HCT116 (cell line): ENCODE measurements around the gene TGFBR3. TPM values are rescaled to one million over a fixed set of nuclear protein-coding genes. Genes with fewer than 3 reads are reported as not detected.

Source experiments
- ATAC-seq: fragments of 200-7000 bp; cut with Tn5 transposase; 2 replicates; pipeline ENCODE4 v1.9.1; 2020; ENCODE audit warnings: mild to moderate bottlenecking, moderate library complexity
- BruUV-seq: library from RNA; stranded (reverse); fragments of 400-500 nt; replicated peaks from 2 replicates; lab custom pipeline; 2021; lab: Mats Ljungman, UMichigan
- CTCF ChIA-PET: fragments of 300-600 bp; sonication (Branson Sonifier 250); formaldehyde crosslinking; loops from one replicate; lab custom pipeline; 2021; ENCODE audit warnings: antibody characterized with exemption; lab: Charles Lee
- POLR2A ChIA-PET: fragments of 300-600, 350-600 bp; sonication (Branson Sonifier 250); formaldehyde crosslinking; loops from one replicate; lab custom pipeline; 2021; ENCODE audit warnings: antibody characterized with exemption; lab: Charles Lee
- RAD21 ChIA-PET, 2 experiments: fragments of 300-600 bp; sonication (Branson Sonifier 250); formaldehyde crosslinking; loops; one replicate each; lab custom pipeline; 2023; ENCODE audit warnings: low total read pairs in 2 of 2; ENCODE audit not compliant: uncharacterized antibody in 2 of 2, unreplicated experiment in 2 of 2, low non-redundant PET in 1 of 2; lab: Charles Lee
- DNase-seq: peaks from one replicate; pipeline ENCODE4 v3.0.0-alpha.2; 2010; ENCODE audit warnings: low read depth, low spot score
- H2AFZ ChIP-seq: fragments of 200-600 bp; shearing (Covaris generic), sonication (generic); 2 replicates; pipeline ENCODE4 v1.6.1; 2017; ENCODE audit warnings: low read depth, mixed run types, mixed read lengths, antibody characterized with exemption, low read length; ENCODE audit not compliant: poor library complexity, severe bottlenecking
- H3K27ac ChIP-seq: 2 replicates; pipeline ENCODE4 v1.5.1; 2012; ENCODE audit warnings: low read depth, low read length
- H3K27me3 ChIP-seq: fragments of 200-600 bp; sonication (generic); 2 replicates; pipeline ENCODE4 v1.6.1; 2016; ENCODE audit warnings: mixed run types, low read length, mixed read lengths; ENCODE audit not compliant: insufficient read depth
- H3K36me3 ChIP-seq, 2 experiments: fragments of 200-500 bp in 1 of 2; fragments of 200-600 bp in 1 of 2; sonication (Bioruptor generic) in 1 of 2; sonication (generic) in 1 of 2; 2 replicates each; pipeline versions ENCODE4 v1.5.1 to v1.6.1; 2014 to 2016; ENCODE audit warnings: low read length in 2 of 2, inconsistent platforms in 1 of 2, mixed read lengths in 1 of 2, mixed run types in 1 of 2; ENCODE audit not compliant: insufficient read depth in 2 of 2, control insufficient read depth in 1 of 2
- H3K4me1 ChIP-seq, 2 experiments: fragments of 200-600 bp in 1 of 2; sonication (generic) in 1 of 2; 2 replicates each; pipeline versions ENCODE4 v1.5.1 to v1.6.1; 2012 to 2017; ENCODE audit warnings: low read length in 2 of 2, inconsistent platforms in 1 of 2, mild to moderate bottlenecking in 1 of 2, mixed read lengths in 1 of 2, mixed run types in 1 of 2, moderate library complexity in 1 of 2; ENCODE audit not compliant: insufficient read depth in 2 of 2, control insufficient read depth in 1 of 2
- H3K4me2 ChIP-seq: fragments of 200-600 bp; sonication (generic); 2 replicates; pipeline ENCODE4 v1.6.1; 2017; ENCODE audit warnings: mixed run types, low read length, mixed read lengths
- H3K4me3 ChIP-seq, 2 experiments: fragments of 200-600 bp in 1 of 2; sonication (generic) in 1 of 2; replicated peaks in 1 of 2; 2 replicates each; pipeline ENCODE4 v1.5.1; 2011 to 2016; ENCODE audit warnings: low read length in 2 of 2, control low read depth in 1 of 2, low read depth in 1 of 2, mild to moderate bottlenecking in 1 of 2, mixed read lengths in 1 of 2, mixed run types in 1 of 2
- H3K79me2 ChIP-seq: fragments of 200-600 bp; sonication (generic); 2 replicates; pipeline ENCODE4 v1.6.1; 2017; ENCODE audit warnings: mild to moderate bottlenecking, mixed run types, low read length, moderate library complexity, mixed read lengths; ENCODE audit not compliant: insufficient read depth
- H3K9ac ChIP-seq: fragments of 200-600 bp; sonication (generic); 2 replicates; pipeline ENCODE4 v1.6.1; 2016; ENCODE audit warnings: low read length, mixed read lengths
- H3K9me2 ChIP-seq: fragments of 200-600 bp; sonication (generic), shearing (Covaris generic); 2 replicates; pipeline ENCODE4 v1.6.1; 2017; ENCODE audit warnings: mixed run types, mild to moderate bottlenecking, moderate library complexity; ENCODE audit not compliant: insufficient read depth
- H3K9me3 ChIP-seq, 2 experiments: fragments of 200-500 bp in 1 of 2; fragments of 200-600 bp in 1 of 2; sonication (Bioruptor generic) in 1 of 2; sonication (generic) in 1 of 2; 2 replicates each; pipeline ENCODE4 v1.6.1; 2014 to 2017; ENCODE audit warnings: low read length in 2 of 2, mixed read lengths in 2 of 2, inconsistent platforms in 1 of 2, low read depth in 1 of 2, mild to moderate bottlenecking in 1 of 2, mixed run types in 1 of 2, moderate library complexity in 1 of 2; ENCODE audit not compliant: control insufficient read depth in 1 of 2, insufficient read depth in 1 of 2
- H4K20me1 ChIP-seq: fragments of 200-600 bp; sonication (generic), shearing (Covaris generic); 2 replicates; pipeline ENCODE4 v1.6.1; 2017; ENCODE audit warnings: mixed run types, mild to moderate bottlenecking, moderate library complexity; ENCODE audit not compliant: insufficient read depth
- ATF3 ChIP-seq: IDR thresholded peaks from 2 replicates; pipeline ENCODE4 v1.6.1; 2012
- CTCF ChIP-seq, 3 experiments: fragments of 200-600 bp in 1 of 3; sonication (generic) in 1 of 3; IDR thresholded peaks in 2 of 3; conservative IDR thresholded peaks in 1 of 3; 2 replicates each; pipeline ENCODE4 v1.5.1; 2012 to 2017; ENCODE audit warnings: low read depth in 2 of 3, low read length in 2 of 3, antibody characterized with exemption in 1 of 3, borderline replicate concordance in 1 of 3, control low read depth in 1 of 3, mild to moderate bottlenecking in 1 of 3, mixed read lengths in 1 of 3, mixed run types in 1 of 3, moderate library complexity in 1 of 3; ENCODE audit not compliant: insufficient read depth in 1 of 3
- ELF1 ChIP-seq: IDR thresholded peaks from 2 replicates; pipeline ENCODE4 v1.6.1; 2012; ENCODE audit warnings: low read depth, borderline replicate concordance
- EZH2phosphoT487 ChIP-seq: fragments of 200-600 bp; IDR thresholded peaks from 2 replicates; pipeline ENCODE4 v1.6.1; 2018; ENCODE audit warnings: antibody characterized with exemption, borderline replicate concordance
- JUND ChIP-seq: IDR thresholded peaks from 2 replicates; pipeline ENCODE4 v1.6.1; 2012
- POLR2AphosphoS5 ChIP-seq: IDR thresholded peaks from 2 replicates; pipeline ENCODE4 v1.6.1; 2011; ENCODE audit warnings: mild to moderate bottlenecking, low read depth, low read length, moderate library complexity
- SRF ChIP-seq: IDR thresholded peaks from 2 replicates; pipeline ENCODE4 v1.6.1; 2012; ENCODE audit warnings: low read depth
- TCF7L2 ChIP-seq: IDR thresholded peaks from 2 replicates; pipeline ENCODE4 v1.7.0; 2011; ENCODE audit warnings: borderline replicate concordance, inconsistent platforms; ENCODE audit not compliant: insufficient read depth, insufficient read length; ENCODE audit errors: extremely low read depth
- ZFX ChIP-seq: fragments of 450-650 bp; IDR thresholded peaks from 2 replicates; pipeline ENCODE4 v1.6.1; 2017
- ZNF274 ChIP-seq: fragments of 200-500 bp; sonication (Bioruptor generic); IDR thresholded peaks from 2 replicates; pipeline ENCODE4 v1.6.1; 2014; ENCODE audit warnings: mild to moderate bottlenecking, low read depth, low read length, inconsistent platforms
- intact Hi-C: fragments of 100-400 bp; cut with micrococcal nuclease; formaldehyde crosslinking; loops from 2 replicates; pipeline ENCODE4 v1.10.0; 2022
- total RNA-seq: library from RNA; stranded (reverse); gene quantifications from one replicate; pipeline ENCODE4 v1.2.1, GENCODE V29; 2021; ENCODE audit not compliant: unreplicated experiment
- TF ChIP-seq, protein P1 (sequence below): IDR thresholded peaks from 2 replicates; pipeline ENCODE4 v1.6.1; 2011; ENCODE audit warnings: mild to moderate bottlenecking, low read length, moderate library complexity; ENCODE audit not compliant: insufficient replicate concordance; ENCODE audit errors: extremely low read depth
- TF ChIP-seq, protein P2 (sequence below): IDR thresholded peaks from 2 replicates; pipeline ENCODE4 v1.6.1; 2012; ENCODE audit warnings: low read depth

TGFBR3 gene
- total RNA-seq, 1 experiment from 2014 or later: 7.1 TPM

- intact Hi-C loops: no loop called here
- no peaks in the 10 kb centered on the region for H3K4me1 ChIP-seq
These were observed 69.9 kb downstream of the TGFBR3 start for GRCh38 chr1:91816031-91816430.

More at GRCh38 chr1:91816031-91816430, 69.9 kb downstream of the TGFBR3 start:
- BruUV-seq: no TSS peak
- Histone ChIP-seq H2AFZ (no peak overlapping the region), H4K20me1 (no peaks in the 10 kb centered on the region), H3K9me2 (no peaks in the 10 kb centered on the region), H3K9me3 (no peaks in the 10 kb centered on the region), H3K36me3 (no peaks in the 10 kb centered on the region), H3K4me2 (no peak overlapping the region), H3K79me2 (no peaks in the 10 kb centered on the region), H3K27me3 (no peaks in the 10 kb centered on the region), H3K27ac (no peak overlapping the region), H3K9ac (no peak overlapping the region), H3K4me3 (no peak overlapping the region)
- RAD21 ChIA-PET: no interaction called here
- DNase-seq (no peak), ATAC-seq (no peak)
- CTCF ChIA-PET: no interaction called here
- POLR2A ChIA-PET: no interaction called here
- TF ChIP-seq POLR2AphosphoS5 (no peak), JUND (no peak), ZFX (no peak), ZNF274 (no peak), CTCF (IDR thresholded peaks at IDR 0.05 in 2 of 3, conservative IDR thresholded peaks at IDR 0.05 in 1 of 3; ENCODE audit: borderline replicate concordance in 1 of 3, insufficient read depth in 1 of 3, low read depth in 2 of 3, low read length in 2 of 3) (no peak), ATF3 (no peak), EZH2phosphoT487 (no peak), SRF (no peak), ELF1 (no peak), TCF7L2 (no peak)
- TF ChIP-seq, protein P1, sequence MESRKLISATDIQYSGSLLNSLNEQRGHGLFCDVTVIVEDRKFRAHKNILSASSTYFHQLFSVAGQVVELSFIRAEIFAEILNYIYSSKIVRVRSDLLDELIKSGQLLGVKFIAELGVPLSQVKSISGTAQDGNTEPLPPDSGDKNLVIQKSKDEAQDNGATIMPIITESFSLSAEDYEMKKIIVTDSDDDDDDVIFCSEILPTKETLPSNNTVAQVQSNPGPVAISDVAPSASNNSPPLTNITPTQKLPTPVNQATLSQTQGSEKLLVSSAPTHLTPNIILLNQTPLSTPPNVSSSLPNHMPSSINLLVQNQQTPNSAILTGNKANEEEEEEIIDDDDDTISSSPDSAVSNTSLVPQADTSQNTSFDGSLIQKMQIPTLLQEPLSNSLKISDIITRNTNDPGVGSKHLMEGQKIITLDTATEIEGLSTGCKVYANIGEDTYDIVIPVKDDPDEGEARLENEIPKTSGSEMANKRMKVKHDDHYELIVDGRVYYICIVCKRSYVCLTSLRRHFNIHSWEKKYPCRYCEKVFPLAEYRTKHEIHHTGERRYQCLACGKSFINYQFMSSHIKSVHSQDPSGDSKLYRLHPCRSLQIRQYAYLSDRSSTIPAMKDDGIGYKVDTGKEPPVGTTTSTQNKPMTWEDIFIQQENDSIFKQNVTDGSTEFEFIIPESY: no peak
- TF ChIP-seq, protein P2, sequence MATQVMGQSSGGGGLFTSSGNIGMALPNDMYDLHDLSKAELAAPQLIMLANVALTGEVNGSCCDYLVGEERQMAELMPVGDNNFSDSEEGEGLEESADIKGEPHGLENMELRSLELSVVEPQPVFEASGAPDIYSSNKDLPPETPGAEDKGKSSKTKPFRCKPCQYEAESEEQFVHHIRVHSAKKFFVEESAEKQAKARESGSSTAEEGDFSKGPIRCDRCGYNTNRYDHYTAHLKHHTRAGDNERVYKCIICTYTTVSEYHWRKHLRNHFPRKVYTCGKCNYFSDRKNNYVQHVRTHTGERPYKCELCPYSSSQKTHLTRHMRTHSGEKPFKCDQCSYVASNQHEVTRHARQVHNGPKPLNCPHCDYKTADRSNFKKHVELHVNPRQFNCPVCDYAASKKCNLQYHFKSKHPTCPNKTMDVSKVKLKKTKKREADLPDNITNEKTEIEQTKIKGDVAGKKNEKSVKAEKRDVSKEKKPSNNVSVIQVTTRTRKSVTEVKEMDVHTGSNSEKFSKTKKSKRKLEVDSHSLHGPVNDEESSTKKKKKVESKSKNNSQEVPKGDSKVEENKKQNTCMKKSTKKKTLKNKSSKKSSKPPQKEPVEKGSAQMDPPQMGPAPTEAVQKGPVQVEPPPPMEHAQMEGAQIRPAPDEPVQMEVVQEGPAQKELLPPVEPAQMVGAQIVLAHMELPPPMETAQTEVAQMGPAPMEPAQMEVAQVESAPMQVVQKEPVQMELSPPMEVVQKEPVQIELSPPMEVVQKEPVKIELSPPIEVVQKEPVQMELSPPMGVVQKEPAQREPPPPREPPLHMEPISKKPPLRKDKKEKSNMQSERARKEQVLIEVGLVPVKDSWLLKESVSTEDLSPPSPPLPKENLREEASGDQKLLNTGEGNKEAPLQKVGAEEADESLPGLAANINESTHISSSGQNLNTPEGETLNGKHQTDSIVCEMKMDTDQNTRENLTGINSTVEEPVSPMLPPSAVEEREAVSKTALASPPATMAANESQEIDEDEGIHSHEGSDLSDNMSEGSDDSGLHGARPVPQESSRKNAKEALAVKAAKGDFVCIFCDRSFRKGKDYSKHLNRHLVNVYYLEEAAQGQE: no peak
